LNCaP clone FGC (cell line): ENCODE results near the gene KCNN3.

Experiments
- DNase-seq: peaks from one replicate; pipeline ENCODE4 v3.0.0-alpha.2; 2011; ENCODE audit warnings: low read depth
- H3K4me3 ChIP-seq: 2 replicates; pipeline ENCODE4 v1.5.1; 2011; ENCODE audit warnings: mild to moderate bottlenecking, low read depth, low read length, control low read depth
- TF ChIP-seq, protein P1 (sequence below): IDR thresholded peaks from 2 replicates; pipeline ENCODE4 v1.5.1; 2012; ENCODE audit warnings: mild to moderate bottlenecking; ENCODE audit not compliant: control insufficient read depth, insufficient read depth; ENCODE audit errors: extremely low read depth

Gene KCNN3

DNA sequence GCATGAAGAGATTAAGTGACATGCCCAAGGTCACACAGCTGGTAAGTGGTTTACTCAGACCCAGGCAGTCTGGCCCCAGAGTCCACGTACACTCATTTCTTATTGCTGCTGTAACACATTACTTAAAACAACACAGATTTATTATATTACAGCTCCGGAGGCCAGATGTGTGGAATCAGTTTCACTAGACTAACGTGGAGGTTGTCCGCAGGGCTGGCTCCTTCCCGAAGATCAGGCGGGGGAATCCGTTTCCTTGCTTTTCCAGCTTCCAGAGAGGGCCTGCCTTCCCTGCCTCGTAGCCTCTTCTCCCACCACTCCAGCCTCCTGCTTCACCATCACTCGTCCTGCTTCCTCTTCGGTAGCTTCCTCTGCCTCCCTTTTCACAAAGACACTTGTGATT lies 81.2 kb downstream of the KCNN3 start:
- no peak for DNase-seq
- H3K4me3 ChIP-seq: no peak overlapping the region
- TF ChIP-seq, protein P1, sequence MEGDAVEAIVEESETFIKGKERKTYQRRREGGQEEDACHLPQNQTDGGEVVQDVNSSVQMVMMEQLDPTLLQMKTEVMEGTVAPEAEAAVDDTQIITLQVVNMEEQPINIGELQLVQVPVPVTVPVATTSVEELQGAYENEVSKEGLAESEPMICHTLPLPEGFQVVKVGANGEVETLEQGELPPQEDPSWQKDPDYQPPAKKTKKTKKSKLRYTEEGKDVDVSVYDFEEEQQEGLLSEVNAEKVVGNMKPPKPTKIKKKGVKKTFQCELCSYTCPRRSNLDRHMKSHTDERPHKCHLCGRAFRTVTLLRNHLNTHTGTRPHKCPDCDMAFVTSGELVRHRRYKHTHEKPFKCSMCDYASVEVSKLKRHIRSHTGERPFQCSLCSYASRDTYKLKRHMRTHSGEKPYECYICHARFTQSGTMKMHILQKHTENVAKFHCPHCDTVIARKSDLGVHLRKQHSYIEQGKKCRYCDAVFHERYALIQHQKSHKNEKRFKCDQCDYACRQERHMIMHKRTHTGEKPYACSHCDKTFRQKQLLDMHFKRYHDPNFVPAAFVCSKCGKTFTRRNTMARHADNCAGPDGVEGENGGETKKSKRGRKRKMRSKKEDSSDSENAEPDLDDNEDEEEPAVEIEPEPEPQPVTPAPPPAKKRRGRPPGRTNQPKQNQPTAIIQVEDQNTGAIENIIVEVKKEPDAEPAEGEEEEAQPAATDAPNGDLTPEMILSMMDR: no peak

DNA sequence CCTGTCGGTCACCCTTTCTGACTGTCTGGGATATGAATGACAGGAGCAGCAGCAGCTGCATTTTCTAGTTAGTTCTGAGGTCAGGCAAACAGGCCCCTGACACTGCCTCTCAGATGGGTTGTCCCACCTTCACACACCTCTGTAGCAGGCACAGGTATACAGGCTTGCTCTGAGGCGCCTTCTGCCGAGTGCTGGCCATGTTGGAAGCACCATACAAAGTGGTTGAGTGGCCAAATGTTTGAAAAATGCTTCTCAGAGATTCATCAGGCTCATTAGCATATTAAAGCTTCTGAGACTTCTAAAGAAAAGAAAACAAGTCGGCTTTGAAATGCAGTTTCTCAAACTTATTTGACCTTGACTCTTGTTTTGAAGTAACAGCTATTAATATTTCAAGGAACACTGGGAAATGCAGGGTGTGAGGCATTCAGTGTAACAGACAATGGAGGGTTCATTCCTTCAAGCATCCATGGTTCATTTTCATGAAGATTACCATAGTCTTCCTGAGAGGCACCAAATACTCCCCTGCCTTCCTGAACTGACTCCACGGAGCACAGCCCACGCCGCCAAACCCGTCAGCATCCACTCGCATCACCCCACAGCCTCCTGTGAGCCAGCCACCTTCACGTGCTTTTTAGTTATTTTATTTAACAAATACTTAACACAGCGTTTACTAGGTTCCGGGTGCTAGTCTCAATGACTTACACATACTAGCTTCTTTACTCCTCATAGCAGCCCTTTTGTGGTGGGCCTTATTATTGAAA lies 81.8 kb downstream of the KCNN3 start:
- H3K4me3 ChIP-seq: no peak overlapping the region
- TF ChIP-seq, protein P1: no peak
- DNase-seq: no peak

DNA sequence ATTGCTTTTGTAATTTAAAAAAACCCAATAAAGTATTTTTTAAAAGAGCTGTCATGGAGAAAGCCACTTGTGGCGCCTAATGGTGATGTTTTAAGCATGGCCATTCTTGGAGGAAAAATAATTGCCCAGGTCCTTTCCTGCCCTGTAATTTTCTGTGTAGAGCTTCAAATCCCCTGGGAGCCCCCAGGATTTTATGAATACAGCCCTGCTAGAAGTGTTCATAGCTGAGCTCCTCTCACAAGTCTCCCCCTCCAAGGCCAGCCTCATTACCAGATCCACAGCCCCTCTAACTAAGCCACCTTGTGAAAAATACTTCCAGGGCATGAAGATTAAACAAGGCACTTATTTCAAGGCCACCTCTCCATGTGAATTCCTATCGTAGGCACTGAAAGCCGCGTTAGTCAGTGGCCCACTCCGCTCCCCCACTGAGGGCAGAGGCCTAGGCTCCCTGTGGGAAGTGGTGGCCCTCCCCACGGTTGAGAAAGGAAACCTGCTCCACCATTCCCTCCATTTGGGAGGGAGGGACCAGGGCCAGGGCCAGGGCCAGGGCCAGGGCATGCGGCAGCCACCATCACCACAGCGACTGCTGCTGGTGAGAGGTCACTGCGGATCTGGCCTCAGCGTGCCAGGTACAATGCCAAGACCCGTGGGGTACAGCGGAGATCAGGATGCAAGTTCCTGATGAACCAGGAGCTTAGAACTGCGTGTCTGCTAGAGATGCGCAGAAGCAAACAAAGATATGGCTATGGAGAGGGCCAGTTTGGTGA lies 83.1 kb downstream of the KCNN3 start:
- no peak for DNase-seq
- H3K4me3 ChIP-seq: no peak overlapping the region
- TF ChIP-seq, protein P1: no peak

DNA sequence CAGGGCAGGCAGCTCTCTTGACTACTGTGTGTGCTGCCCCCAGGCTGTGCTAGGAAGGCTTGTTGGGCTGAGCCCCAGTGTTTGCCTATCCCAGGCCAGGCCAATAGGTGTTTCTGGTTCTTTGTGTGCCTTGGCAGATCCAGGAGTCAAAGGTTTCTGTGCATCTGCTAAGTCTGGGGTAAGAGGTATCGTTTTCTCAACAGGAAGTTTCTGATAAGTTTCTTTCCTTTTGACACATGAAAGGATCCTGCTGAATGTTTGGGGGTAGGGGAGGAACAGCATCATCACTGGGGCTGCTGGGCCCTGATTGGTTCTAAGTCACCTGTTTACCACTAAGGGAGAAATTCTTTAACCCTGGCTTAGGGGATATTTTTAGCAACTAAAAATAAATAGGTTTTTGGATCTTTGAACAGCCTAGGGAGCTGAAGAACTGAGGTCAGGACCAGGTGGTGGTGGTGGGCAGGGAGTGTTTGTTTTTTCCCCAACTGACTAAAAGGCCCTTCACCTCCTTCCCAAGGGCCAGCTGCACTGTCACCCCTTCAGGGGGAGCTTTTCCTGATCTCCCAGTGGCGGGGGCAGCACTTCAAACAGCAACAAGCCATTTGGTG lies 85.1 kb downstream of the KCNN3 start:
- TF ChIP-seq, protein P1: no peak
- no peak overlapping the region for H3K4me3 ChIP-seq
- DNase-seq: peak; percentile 79

DNA sequence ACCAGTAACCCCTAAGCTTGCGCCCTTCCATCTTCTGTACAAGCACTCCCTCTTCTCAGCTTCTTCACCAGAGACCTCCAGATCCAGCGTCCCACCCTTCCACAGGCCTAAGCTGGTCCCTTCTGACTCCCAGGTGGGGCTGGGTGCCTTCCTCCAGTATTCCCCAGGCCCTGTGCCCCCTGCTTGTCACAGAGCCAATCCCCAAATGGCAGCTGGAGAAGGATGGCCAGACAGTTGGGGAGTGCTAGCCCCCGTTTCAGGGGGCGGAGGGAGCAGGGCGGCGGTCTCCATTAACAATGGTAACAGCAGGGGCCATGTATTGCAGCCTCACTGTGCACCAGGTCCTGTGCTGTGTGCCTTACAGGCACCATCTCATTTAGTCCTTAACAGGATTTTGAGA lies 85.7 kb downstream of the KCNN3 start:
- TF ChIP-seq, protein P1: no peak
- no peak overlapping the region for H3K4me3 ChIP-seq
- no peak for DNase-seq

DNA sequence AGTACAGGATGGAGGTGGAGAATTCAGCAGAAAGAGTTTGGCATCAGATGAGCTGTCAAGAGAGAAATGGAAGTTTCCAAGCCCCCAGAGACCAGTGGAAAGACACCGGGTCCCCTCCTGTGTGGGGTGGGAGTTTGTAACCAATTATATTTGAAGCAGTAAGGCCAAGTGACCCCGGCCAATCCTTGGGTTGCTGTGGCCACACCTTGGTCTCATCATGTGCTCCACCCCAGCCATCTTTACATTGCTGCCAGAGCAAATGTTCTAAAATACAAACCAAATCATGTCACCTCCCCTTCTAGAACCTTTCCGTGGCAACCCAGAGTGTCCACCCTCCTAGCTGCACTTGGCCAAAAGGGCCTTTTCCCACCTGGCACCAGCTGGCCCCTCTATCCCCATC lies 86.1 kb downstream of the KCNN3 start:
- no peak overlapping the region for H3K4me3 ChIP-seq
- DNase-seq: no peak
- TF ChIP-seq, protein P1: no peak
